Stimulated activated CD8-positive, alpha-beta memory T cell treated with anti-CD3 and anti-CD28 coated beads, Interleukin-15, amount 100 ng/mL, for 24 hours (primary cell): ENCODE data around the gene COL27A1.
A peak's percentile ranks its signal among the peaks of the same experiment; 100 is the strongest.

Experiments
- DNase-seq: peaks from one replicate; pipeline ENCODE4 v3.0.0-alpha.2; 2020; ENCODE audit warnings: low read depth

Gene COL27A1

DNA sequence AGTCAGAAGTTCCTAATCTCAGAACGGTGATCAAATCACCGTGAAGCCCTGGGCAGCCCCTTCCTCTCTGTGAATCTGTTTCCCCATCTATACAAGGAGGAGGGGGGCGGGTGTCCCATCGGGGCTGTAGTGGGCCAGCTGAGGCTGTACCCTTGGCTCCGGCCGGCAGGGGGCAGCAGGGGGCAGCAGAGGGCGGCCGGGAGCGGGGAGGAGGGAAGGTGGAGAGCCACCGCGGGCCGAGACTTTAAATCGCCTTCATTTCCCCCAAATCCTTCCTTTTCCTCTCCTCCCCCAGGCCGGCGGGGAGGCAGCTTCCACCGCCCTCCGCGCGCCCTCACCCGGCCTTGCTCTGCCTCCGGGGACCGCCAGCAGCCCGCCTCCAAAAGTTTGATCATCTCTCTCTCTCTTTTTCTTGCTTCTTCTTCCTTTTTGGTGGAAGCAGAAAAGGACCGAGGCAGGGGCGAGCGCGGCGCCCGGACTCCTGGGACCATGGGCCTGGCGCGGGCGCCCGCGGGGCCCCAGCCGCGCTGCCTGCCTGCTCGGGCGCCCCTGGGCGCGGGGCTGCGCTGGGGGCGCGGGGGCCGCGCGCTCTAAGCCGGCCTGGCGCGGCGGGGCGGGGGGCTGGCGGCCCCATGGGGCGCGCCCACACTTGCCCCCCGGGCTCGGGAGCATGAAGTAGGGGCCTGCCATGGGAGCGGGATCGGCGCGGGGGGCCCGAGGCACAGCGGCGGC, at the start of gene COL27A1:
TSS of gene COL27A1 (plus strand) at position 275 of the 732 bp plus-strand sequence. CDS start at position 689, 414 bp downstream.
- peak; percentile 67 for DNase-seq

GRCh38 chr9:114107286-114108001, 47.9 kb upstream of the COL27A1 start:
- DNase-seq = no peak

DNA sequence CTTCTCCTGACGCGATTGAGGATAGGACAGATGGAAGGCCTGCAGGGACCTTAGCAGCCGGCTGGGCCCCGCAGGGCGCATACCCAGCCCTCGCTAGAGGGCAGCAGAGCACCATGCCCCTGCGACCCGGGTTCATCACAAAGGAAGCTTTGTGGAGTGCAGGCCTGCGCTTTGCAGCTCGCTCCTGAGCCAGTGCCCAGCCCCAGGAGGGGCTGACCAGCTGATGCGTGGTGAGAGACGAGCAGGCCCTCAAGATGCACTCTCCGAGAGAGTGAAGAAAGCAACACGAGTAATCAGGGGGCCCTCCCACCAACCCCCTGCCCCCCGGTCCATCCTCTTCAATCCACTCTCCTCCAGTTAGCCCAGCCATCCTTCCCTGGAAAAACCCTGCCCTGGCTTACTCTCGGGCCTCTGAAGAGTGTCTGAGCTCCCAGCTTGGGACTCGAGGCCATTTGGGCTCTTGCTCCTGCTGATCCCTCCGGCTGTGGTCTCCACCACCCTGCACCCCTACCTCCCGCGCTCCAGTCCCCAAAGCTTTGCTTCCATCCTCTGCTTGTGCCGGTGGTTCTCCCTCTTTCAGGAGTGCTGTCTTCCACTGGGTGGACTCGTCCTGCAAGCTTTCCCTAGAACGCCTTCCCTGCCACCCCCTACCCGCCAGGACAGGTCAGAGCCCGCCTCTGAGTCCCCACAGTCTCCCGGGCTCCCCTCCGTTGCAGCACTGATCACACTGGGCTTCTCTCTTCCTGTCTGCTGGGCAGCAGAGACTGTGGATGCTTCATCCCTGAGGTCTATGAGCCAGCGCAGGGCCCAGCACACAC, 47.1 kb upstream of the COL27A1 start:
- DNase-seq = peak; percentile 44

GRCh38 chr9:114109124-114109523, 46.2 kb upstream of the COL27A1 start:
- DNase-seq = no peak

DNA sequence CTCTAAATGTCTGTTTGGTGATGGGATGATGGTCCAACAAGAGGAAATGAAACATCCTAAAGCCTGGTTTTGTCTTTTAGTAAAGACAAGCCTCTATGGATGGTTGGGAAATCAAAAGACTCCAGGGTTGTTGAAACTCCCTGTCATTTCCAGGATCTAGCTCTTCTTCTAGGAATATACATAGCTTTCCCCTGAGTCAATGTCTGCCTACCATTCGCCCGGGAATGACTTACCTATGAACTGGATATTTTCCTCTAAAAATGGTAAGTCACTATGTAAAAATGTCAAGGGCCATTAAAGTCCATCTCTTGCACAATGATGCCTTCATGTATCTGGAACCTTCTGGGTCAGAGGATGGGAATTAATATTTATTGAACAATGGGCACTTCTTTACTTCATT, 45.2 kb upstream of the COL27A1 start:
- DNase-seq = no peak

- no peak for DNase-seq
Observed at GRCh38 chr9:114112325-114112724, 43.0 kb upstream of the COL27A1 start.

- DNase-seq = no peak
Observed at GRCh38 chr9:114112778-114113584, 42.4 kb upstream of the COL27A1 start.

DNA sequence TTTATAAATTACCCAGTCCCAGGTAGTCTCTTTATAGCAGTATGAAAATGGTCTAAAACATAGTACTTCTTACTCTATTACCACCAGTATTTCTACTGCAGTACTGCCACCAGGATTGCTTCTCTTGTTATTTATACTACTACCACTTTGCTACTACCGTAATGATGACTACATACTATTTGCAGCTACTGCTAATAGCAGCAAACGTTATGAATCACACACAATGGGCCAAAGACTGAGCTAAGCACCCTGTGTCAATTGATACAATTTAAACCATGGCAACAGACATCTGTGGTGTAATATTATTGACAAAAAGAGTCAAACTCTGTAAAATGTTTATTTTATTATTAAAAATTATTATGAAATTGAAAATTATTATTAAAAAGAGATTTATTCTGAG, 41.0 kb upstream of the COL27A1 start:
- no peak for DNase-seq

GRCh38 chr9:114115654-114116125, 39.6 kb upstream of the COL27A1 start:
- DNase-seq = no peak

- no peak for DNase-seq
Observed at GRCh38 chr9:114116126-114116747, 39.1 kb upstream of the COL27A1 start.

GRCh38 chr9:114117614-114117995, 37.7 kb upstream of the COL27A1 start:
- DNase-seq = no peak

- no peak for DNase-seq
Observed at GRCh38 chr9:114117996-114118830, 37.1 kb upstream of the COL27A1 start.

DNA sequence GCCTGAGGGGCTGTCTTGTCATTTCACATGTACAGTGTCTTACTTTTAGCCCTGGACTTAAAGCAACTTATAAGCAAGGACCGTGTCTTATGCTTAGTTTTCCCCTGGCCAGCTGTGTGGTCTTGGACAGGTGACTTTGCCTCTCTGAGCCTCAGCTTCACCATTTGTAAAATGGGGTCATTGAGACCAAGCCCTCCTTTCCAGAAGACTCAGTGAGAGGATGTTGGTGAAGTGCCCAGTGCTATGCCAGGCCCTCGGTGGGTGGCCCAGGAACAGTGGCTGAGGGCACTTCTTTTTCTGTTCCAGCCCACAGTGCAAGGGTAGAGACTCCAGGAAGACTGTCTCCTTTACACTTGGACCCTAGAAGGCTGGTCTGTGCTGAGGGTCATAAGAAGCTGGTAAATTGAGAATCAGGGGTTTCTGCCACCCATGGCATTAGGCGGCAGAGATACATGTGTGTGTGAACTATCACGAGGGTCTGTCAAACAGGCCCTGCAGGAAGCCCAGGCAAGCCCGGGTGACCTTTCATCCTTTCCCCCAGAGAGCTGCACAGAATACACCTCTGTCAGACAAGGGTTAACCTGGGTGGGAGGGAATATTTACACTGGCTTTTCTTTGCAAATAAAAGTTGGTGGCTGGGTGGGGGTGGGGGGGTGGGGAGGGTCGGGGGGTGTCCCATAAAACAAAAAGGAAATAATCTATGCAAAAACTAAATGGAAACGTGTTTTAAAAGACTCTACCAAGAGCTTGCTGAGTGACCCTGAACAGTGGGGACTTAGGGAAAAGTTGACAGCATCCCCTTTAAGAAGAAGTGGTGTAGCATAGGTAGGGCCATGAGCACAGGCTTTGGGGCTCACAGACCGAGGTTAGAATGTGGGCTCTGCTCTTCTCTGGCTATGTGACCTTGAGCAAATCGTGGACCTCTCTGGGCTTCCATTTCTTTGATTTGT, 35.8 kb upstream of the COL27A1 start:
- no peak for DNase-seq

- no peak for DNase-seq
Observed at GRCh38 chr9:114120192-114121014, 34.9 kb upstream of the COL27A1 start.

DNA sequence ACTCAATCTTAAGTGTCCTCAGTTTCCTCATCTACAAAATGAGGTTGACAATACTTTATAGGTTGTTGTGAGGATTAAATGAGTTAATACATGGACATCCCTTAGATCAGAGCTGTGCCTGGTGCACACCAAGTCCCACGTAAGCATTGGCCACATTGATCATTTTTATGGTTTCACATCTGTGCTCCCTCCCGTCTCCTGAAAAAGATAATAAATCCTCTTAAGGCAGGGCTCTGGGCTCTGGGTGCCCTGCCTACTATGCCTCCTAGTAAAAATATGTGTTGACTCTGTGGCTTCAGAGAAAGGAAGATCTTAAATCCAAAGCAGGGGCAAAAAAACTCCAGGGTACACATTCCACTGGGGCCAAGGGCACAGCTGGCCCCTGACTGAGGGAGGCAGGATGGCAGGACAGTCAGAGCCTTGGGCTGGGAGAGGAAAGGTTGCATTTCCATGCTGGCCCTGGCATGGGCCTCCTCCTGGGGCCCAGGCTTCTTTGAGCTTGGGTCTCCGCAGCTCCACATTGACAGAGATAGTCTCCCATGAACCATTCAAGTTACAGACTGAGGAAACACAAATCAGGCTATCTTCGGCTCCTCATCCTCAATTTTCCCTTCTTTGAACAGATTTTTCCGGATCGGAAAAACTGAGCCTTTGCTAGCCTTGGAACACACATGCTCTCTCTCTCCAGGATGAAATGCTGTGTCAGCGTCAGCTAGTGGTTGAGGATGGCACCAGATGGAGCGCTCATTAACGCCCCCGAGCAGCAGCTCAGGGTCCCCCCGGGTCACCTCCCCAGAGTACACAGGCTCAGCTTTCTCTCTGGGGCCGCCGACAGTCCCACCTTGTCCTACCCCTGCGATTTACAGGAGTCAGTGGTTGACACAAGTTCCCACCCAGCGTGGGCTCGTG, 33.9 kb upstream of the COL27A1 start:
- DNase-seq = no peak

DNA sequence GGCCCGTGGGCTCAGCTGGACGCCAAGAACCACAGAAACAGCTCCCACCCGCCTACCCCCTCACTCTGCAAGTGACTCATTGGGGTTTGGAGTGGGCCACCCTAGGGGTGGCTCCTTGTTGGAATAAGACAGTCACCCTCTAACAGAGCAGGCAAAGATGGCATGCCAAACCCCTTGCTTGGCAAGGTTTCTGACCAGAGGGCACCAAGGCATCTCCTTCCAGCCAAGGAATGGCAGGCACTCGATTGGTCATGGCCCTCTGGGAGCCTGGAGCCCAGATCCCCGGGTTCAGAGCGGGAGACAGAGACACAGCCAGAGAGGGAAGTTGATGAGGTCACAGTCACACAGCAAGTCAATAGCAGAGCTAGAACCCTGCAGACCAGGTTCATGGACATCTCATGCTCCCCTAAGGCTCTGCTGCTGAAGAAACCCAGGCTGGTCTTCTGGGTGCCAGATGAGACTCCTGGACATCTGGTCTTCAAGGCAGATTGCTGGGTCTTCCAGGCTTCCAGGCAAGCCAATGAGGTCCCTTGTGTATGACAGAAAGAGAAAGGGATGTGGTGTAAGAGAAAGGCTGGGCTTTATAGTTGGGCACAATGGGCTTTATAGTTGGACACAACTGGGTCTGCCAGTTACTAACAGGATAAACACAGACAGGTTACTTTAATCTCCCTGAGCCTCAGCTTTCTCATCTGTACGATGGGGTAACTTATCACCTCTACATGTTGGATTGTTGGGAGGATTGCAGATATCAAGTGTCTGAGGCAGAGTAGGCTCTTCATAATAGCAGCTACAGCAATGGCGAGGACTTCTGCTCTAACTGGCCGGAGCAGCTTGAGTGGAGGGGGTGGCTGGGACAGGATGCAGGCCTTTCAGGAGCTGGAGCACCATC, 33.0 kb upstream of the COL27A1 start:
- DNase-seq = no peak
